ENCODE measurements around the gene BABAM2.

Gene BABAM2

GRCh38 chr2:28172114-28172898 lies 281.8 kb downstream of the BABAM2 start:
- DNase-seq: no peak

DNA sequence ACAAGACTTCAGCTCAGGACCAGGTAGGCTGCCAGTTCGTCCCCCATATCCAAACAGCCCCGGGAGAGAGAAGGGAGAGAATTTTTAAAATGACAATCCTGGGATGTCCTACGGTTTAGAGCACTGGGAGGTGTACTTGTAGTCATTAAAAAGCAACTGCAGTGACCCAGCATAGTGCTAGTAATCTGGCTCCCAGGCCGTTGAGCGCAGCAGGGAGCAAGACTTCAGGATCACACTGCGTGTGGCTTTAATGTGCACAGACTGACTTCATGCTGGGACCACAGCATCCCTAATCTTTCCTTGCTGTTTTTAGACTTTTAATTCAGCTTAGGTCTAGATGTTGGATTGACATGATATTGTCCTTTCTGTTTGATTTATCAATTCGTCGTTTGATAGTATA lies 282.8 kb downstream of the BABAM2 start:
- no peak for DNase-seq

GRCh38 chr2:28174211-28174610 lies 283.7 kb downstream of the BABAM2 start:
- DNase-seq: no peak

DNA sequence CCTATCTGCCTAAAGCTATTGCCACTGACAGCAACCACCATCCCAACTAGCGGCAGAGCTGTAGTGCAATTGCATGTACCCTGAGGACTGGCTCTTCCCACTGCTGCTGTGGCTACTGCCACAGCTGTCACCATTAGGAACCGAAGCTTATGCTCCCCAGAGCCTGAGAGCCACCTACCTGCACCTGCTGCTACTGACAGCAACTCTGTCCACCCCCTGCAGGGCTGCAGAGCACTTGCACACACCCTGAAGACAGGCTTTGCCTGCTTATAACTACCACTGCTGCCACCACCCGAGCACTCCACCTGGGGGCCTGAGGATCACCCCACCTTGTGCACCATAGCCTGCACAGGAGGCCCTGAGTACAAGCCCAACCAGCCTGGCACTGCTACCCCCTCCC lies 284.5 kb downstream of the BABAM2 start:
- DNase-seq: no peak

- DNase-seq: no peak
These were observed 288.4 kb downstream of the BABAM2 start for GRCh38 chr2:28178946-28179345.

GRCh38 chr2:28181801-28182200 lies 291.3 kb downstream of the BABAM2 start:
- DNase-seq: no peak

GRCh38 chr2:28182348-28182747 lies 291.8 kb downstream of the BABAM2 start:
- DNase-seq: no peak

DNA sequence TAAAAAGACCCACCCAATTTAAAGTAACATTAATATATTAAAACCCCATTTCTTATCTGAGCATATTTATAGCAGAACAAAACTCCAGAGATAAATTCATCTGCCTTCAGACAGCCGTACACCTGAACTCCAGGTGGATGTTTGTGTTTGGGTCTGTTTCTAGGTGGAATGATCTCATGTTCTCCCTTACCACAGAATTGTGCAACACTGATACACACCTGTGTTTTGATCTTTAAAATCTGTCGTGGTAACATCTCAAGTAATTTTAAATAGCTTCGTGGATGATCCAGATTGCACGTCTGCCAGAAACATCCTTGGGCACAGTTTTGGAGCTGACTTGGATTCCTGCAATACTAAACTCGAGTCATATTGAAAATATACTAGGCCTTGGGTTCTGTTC lies 294.6 kb downstream of the BABAM2 start:
- DNase-seq: no peak

DNA sequence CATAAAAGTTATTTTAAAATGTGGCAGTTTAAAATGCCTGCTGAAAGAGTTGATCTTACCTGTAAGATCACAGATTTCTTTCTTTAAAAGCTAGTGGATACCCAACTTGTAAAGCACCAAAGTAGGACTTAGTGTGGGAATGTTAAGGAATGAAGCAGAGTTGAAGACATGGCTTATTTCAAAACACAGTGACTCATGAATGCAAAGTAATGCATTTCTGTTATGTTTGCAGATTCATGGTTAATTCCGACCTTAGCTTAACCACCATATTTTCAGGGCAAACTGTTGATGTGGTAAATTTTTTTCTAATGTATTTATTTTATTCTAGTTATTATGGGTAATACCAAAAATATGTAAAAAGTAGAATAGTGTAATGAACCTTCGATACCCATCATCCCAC lies 295.4 kb downstream of the BABAM2 start:
- DNase-seq: no peak

DNA sequence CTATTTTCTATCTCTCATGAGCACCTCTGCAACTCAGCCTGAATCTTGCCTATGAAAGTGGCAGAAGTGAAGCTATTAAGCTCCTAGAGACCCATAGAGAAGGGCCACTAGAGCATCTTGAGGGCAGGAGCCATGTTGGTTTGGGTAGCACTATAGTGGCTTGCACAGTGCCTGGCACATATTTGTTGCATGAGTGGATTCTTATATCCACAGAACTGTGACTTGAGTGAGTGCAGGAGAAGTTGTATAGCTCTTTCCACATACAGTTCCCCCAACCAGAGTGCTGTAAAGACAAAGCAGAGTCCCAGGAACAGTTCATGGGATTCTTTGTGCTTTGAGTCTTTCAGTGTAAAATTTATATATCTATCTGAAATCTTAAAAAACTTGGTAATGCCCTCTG lies 296.7 kb downstream of the BABAM2 start:
- DNase-seq: no peak

DNA sequence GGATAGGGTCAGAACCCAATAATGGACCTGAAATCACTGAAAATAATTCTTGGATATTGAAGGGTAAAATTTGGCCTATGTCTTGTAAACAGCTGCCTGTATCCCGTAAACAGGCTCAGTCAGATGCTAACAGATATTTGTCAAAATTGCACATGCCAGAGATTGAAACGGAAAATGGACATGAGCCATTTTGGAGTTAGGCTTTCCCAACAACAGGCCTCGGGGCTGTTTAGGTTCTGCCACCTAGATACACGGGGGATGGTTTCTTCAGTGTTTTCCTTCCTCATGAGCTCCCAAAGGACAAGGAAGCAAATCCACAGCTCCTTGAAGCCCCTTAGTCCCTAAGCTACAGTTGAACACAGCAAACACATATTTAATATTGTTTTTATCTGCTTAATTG lies 297.9 kb downstream of the BABAM2 start:
- DNase-seq: no peak

GRCh38 chr2:28193630-28194403 lies 303.3 kb downstream of the BABAM2 start:
- DNase-seq: peak; percentile 70

DNA sequence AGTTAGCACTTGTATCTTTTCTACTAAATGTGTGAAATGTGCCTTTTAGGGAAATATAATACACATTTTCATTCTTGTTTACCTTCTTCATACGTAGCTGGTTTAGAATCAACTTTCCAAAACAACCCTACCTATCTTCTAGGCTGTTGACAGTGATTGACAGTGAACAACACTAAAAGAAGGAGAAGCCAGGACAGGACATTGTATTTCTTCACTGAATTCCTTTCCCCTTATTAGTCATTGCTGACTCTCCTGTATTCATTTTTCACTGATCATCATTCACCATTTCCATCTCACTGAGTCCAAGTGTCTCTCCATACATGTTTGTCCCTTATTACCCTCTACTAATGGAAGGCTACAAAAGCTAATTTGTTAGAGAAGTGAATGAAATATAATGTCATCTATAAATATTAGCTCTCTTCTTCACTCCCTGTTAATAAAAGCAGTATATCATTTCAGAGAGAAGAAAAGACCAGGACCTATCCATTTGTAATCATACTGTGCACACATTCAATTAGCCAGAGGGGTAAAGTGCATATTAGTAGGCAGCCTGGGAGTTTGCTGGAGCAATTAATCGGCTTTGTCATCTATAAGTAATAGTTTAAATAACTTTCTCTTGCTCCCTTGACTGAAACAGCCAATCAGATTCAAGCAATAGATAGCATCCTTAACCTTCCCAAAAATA lies 309.6 kb downstream of the BABAM2 start:
- DNase-seq: no peak

DNA sequence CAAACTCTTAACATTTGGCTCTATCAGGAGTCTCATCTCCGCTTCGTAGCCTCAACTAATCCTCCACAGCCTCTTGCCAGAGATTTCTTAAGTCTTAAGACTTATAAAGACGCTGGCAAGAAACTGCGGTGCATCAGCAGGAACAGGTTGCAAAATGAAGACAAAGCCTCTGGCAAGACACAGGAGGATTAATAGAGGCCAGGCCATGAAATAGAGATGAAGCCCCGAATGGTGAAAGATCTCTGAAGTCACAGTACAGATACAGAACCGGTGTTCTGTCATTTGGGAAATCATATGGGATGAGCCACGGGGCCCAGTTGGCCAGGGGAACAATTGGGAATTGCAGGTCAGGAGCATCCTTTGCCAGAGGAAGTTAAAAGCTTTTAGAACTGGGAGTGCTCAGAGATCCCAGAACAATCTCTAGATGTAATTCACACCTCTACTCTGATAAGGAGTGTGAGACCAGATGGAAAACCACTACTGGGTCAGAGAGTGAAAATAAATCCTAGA lies 311.2 kb downstream of the BABAM2 start:
- DNase-seq: no peak

DNA sequence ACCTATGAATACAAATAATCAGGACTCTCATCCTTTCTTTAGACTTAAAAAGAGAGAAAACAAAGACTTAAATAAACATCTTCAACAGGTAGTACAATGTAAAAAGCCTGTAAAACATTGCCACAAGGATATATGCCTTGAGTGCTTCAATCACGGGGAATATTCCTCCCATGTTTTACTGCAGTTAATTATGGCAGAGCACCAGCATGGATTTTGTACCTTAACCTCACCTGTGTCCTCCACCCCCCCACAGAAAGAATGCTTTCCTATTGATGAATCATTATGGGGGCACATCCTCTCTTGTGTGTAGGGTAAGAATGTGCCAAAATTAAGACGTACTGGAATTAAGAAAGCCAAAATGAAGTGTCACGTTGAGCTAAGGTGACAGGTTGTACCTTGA lies 312.2 kb downstream of the BABAM2 start:
- DNase-seq: no peak

GRCh38 chr2:28206762-28207161 lies 316.2 kb downstream of the BABAM2 start:
- DNase-seq: no peak

DNA sequence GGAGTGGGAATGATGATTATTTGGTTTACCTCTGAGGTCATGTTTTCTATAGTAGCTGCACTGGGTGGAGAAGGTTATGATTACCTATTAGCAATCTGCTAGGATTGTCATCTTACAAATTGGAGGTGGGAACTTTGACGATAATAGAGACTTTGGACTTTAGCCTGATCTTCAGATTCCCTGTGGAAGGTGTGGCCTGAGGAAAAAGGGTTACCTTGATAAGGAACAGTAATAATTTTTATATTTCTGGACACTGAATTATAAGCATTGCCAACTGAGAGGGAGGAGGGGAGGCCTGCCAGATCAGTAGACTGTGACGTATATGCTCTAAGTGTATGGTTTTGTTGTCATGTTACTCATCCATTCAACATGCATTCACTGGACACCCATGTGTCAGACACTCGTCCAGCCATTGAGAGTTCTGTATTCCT lies 318.7 kb downstream of the BABAM2 start:
- DNase-seq: no peak

GRCh38 chr2:28209864-28210263 lies 319.3 kb downstream of the BABAM2 start:
- peak; percentile 12 for DNase-seq

DNA sequence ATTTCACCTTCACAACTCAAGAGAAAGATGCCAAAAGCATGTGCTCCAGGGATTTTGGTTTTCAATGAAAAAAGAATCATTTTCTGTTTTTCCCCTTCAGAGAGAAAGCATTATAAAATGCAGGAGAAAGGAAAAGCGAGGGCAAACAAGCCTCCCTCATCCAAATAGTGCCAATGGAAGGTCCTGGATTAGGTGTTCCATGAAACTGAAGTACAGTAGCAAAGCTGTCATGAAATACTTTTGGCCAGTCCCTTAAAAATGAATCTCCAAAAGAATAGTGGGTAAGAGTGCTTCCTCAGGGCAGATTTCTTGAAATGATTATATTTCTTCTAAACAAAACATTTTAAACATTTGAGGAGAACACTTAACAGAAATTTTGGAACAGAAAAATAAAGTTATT lies 320.0 kb downstream of the BABAM2 start:
- DNase-seq: no peak

DNA sequence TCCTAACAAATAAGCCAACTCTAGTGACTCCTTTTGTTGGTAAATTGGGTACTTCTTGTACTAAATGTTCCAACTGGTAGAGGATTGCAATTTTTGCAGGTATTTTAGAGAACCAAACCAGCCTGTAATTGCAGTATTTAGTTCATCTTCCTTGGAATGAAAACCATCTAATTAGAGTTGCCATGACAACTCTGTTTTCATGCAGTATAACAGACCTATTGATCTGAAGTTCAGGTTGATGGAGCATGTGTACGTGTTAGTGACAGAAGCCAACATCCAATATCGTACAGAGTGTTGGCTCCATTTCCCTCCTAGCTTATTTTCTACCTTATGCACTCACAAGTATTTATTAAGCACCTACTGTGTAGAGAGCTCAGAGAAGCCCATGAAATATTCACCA lies 325.8 kb downstream of the BABAM2 start:
- no peak for DNase-seq

- no peak for DNase-seq
These were observed 326.7 kb downstream of the BABAM2 start for GRCh38 chr2:28217042-28217740.

- no peak for DNase-seq
These were observed 328.6 kb downstream of the BABAM2 start for GRCh38 chr2:28219138-28219537.

Data from GDM1 (cell line).